IMR-90 (cell line): ENCODE results near the gene ROCK2. TPM values are rescaled to one million over a fixed set of nuclear protein-coding genes. Genes with fewer than 3 reads are reported as not detected.

Source experiments
- ATAC-seq: fragments of 200-7000 bp; cut with Tn5 transposase; 2 replicates; pipeline ENCODE4 v1.9.1; 2020; ENCODE audit warnings: low read depth, mild to moderate bottlenecking, moderate library complexity
- BruUV-seq: library from RNA; stranded (reverse); fragments of 400-500 nt; replicated peaks from 2 replicates; lab custom pipeline; 2021; lab: Mats Ljungman, UMichigan
- CTCF ChIA-PET: fragments of 300-600 bp; formaldehyde crosslinking; extraction: SDS; loops from one replicate; lab custom pipeline; 2021; ENCODE audit warnings: antibody characterized with exemption; lab: Yijun Ruan, JAX
- POLR2A ChIA-PET: fragments of 300-600 bp; sonication (Branson Sonifier 250); formaldehyde crosslinking; loops from one replicate; lab custom pipeline; 2022; ENCODE audit warnings: antibody characterized with exemption; ENCODE audit not compliant: unreplicated experiment; lab: Charles Lee
- DNase-seq: peaks from one replicate; pipeline ENCODE4 v3.0.0; 2013
- H2AFZ ChIP-seq: replicated peaks from 2 replicates; pipeline ENCODE3; 2013; ENCODE audit warnings: low read length, mild to moderate bottlenecking; ENCODE audit not compliant: poor library complexity
- H2AK5ac ChIP-seq: 2 replicates; pipeline ENCODE4 v1.6.1; 2013; ENCODE audit warnings: low read depth, low read length, inconsistent platforms
- H2AK9ac ChIP-seq: replicated peaks from 2 replicates; pipeline ENCODE3; 2013; ENCODE audit warnings: mild to moderate bottlenecking, low read depth, low read length, moderate library complexity; ENCODE audit not compliant: poor library complexity
- H2BK120ac ChIP-seq: 2 replicates; pipeline ENCODE4 v1.6.1; 2013; ENCODE audit warnings: low read depth, low read length, inconsistent platforms
- H2BK15ac ChIP-seq: 3 replicates; pipeline ENCODE4 v1.6.1; 2013; ENCODE audit warnings: low read depth, low read length, inconsistent platforms
- H2BK20ac ChIP-seq: 2 replicates; pipeline ENCODE4 v1.6.1; 2013; ENCODE audit warnings: low read depth, mild to moderate bottlenecking, inconsistent platforms, low read length, moderate library complexity
- H2BK5ac ChIP-seq: 2 replicates; pipeline ENCODE4 v1.6.1; 2013; ENCODE audit warnings: mild to moderate bottlenecking, low read depth, low read length, inconsistent platforms; ENCODE audit not compliant: poor library complexity, severe bottlenecking
- H3K14ac ChIP-seq: replicated peaks from 2 replicates; pipeline ENCODE4 v1.6.1; 2013; ENCODE audit warnings: low read depth, low read length, inconsistent platforms
- H3K18ac ChIP-seq: 2 replicates; pipeline ENCODE4 v1.6.1; 2013; ENCODE audit warnings: low read depth, low read length, control low read depth
- H3K23ac ChIP-seq: 2 replicates; pipeline ENCODE4 v1.6.1; 2013; ENCODE audit warnings: low read depth, low read length, inconsistent platforms
- H3K27ac ChIP-seq: 2 replicates; pipeline ENCODE4 v1.5.1; 2013; ENCODE audit warnings: mild to moderate bottlenecking, control low read depth, low read length; ENCODE audit not compliant: insufficient read depth
- H3K27me3 ChIP-seq: 2 replicates; pipeline ENCODE4 v1.6.1; 2013; ENCODE audit warnings: low read length; ENCODE audit not compliant: control insufficient read depth, insufficient read depth
- H3K36me3 ChIP-seq: 2 replicates; pipeline ENCODE4 v1.6.1; 2013; ENCODE audit warnings: low read length, mixed read lengths; ENCODE audit not compliant: control insufficient read depth, insufficient read depth
- H3K4ac ChIP-seq: 2 replicates; pipeline ENCODE4 v1.6.1; 2013; ENCODE audit warnings: low read depth, low read length, inconsistent platforms
- H3K4me1 ChIP-seq: 2 replicates; pipeline ENCODE4 v1.6.1; 2013; ENCODE audit warnings: low read length, mixed read lengths; ENCODE audit not compliant: control insufficient read depth, insufficient read depth
- H3K4me2 ChIP-seq: 2 replicates; pipeline ENCODE4 v1.6.1; 2013; ENCODE audit warnings: low read depth, mild to moderate bottlenecking, control low read depth, low read length, moderate library complexity
- H3K4me3 ChIP-seq: 2 replicates; pipeline ENCODE4 v1.5.1; 2013; ENCODE audit warnings: low read depth, mild to moderate bottlenecking, control low read depth, low read length, moderate library complexity; ENCODE audit not compliant: insufficient read depth
- H3K56ac ChIP-seq: 2 replicates; pipeline ENCODE4 v1.6.1; 2013; ENCODE audit warnings: low read length, inconsistent platforms; ENCODE audit not compliant: insufficient read depth; ENCODE audit errors: extremely low read depth
- H3K79me1 ChIP-seq, 2 experiments: 2 replicates each; pipeline ENCODE4 v1.6.1; 2013; ENCODE audit warnings: low read length in 2 of 2, inconsistent platforms in 1 of 2, low read depth in 1 of 2
- H3K9ac ChIP-seq: 2 replicates; pipeline ENCODE4 v1.6.1; 2013; ENCODE audit warnings: low read depth, low read length, control low read depth
- H3K9me1 ChIP-seq: 2 replicates; pipeline ENCODE4 v1.6.1; 2013; ENCODE audit warnings: low read length, inconsistent platforms; ENCODE audit not compliant: insufficient read depth
- H3K9me3 ChIP-seq: 2 replicates; pipeline ENCODE4 v1.6.1; 2013; ENCODE audit warnings: low read length; ENCODE audit not compliant: control insufficient read depth, insufficient read depth
- H4K20me1 ChIP-seq: 2 replicates; pipeline ENCODE4 v1.6.1; 2013; ENCODE audit warnings: low read length, inconsistent platforms; ENCODE audit not compliant: insufficient read depth
- H4K5ac ChIP-seq: 2 replicates; pipeline ENCODE4 v1.6.1; 2013; ENCODE audit warnings: mild to moderate bottlenecking, low read depth, low read length, control low read depth
- H4K8ac ChIP-seq, 2 experiments: 2 replicates each; pipeline ENCODE4 v1.6.1; 2013; ENCODE audit warnings: low read depth in 2 of 2, low read length in 2 of 2, control low read depth in 1 of 2, inconsistent platforms in 1 of 2
- H4K91ac ChIP-seq: 2 replicates; pipeline ENCODE4 v1.6.1; 2013; ENCODE audit warnings: low read depth, low read length, inconsistent platforms; ENCODE audit not compliant: insufficient read depth
- CHD1 ChIP-seq: IDR thresholded peaks from 2 replicates; pipeline ENCODE4 v1.6.1; 2012; ENCODE audit warnings: low read depth, low read length, improper control_type of control experiment
- MAFK ChIP-seq: IDR thresholded peaks from 2 replicates; pipeline ENCODE4 v1.6.1; 2012; ENCODE audit warnings: low read depth, low read length, improper control_type of control experiment
- NFE2L2 ChIP-seq: fragments of 150-350 bp; IDR thresholded peaks from 2 replicates; pipeline ENCODE4 v1.6.1; 2016; ENCODE audit warnings: low read depth, mild to moderate bottlenecking, low read length
- POLR2A ChIP-seq: IDR thresholded peaks from 2 replicates; pipeline ENCODE4 v1.6.1; 2012; ENCODE audit warnings: mild to moderate bottlenecking, low read depth, low read length
- RAD21 ChIP-seq: IDR thresholded peaks from 2 replicates; pipeline ENCODE4 v1.6.1; 2012; ENCODE audit warnings: low read length, improper control_type of control experiment
- RCOR1 ChIP-seq: IDR thresholded peaks from 2 replicates; pipeline ENCODE4 v1.6.1; 2012; ENCODE audit warnings: mild to moderate bottlenecking, low read length, improper control_type of control experiment; ENCODE audit not compliant: insufficient replicate concordance
- SMC3 ChIP-seq: fragments of 150-350 bp; IDR thresholded peaks from 2 replicates; pipeline ENCODE4 v1.6.1; 2016; ENCODE audit warnings: low read depth, mild to moderate bottlenecking, antibody characterized with exemption, low read length, moderate library complexity
- USF2 ChIP-seq: fragments of 150-350 bp; IDR thresholded peaks from 2 replicates; pipeline ENCODE4 v1.6.1; 2017; ENCODE audit warnings: mild to moderate bottlenecking, antibody characterized with exemption, low read length, low read depth
- WGBS, 2 experiments: methylation state at CpG; one replicate each; pipeline versions ENCODE4 v1.1.5 to v1.1.7; 2013; ENCODE audit warnings: missing lambda C conversion rate in 2 of 2; ENCODE audit not compliant: insufficient read length in 1 of 2; ENCODE audit errors: extremely low coverage in 2 of 2; 5-methylcytosine and 5-hydroxymethylcytosine counted together
- dilution Hi-C: fragments of 300-500 bp; cut with HindIII; formaldehyde crosslinking; loops from one replicate; pipeline ENCODE4 v1.14.3; 2018; ENCODE audit warnings: low sequenced_read_pairs; ENCODE audit not compliant: unreplicated experiment
- in situ Hi-C: fragments of 300-500 bp; cut with MboI; formaldehyde crosslinking; loops from 3 replicates; pipeline ENCODE4 v1.14.3; 2019; ENCODE audit warnings: low sequenced_read_pairs, inconsistent platforms, mixed read lengths
- intact Hi-C: fragments of 100-400 bp; cut with micrococcal nuclease; formaldehyde crosslinking; loops from 2 replicates; pipeline ENCODE4 v1.10.0; 2022
- polyA plus RNA-seq, 3 experiments: library from polyadenylated mRNA; depleted of rRNA; stranded (reverse); fragments of >200 nt; gene quantifications; 2 replicates each; pipeline ENCODE4 v1.2.3, GENCODE V29; 2012; ENCODE audit warnings: low replicate concordance in 1 of 3
- total RNA-seq: library from RNA; depleted of rRNA; stranded (reverse); fragments of >200 nt; gene quantifications from 2 replicates; pipeline ENCODE4 v1.2.3, GENCODE V29; 2012

The ROCK2 gene
- total and polyA plus RNA-seq, 2 of the 4 experiments (the other 2 are of a cell fraction) = 9.0 to 28.3 TPM

- ATAC-seq (peak; percentile 0; the same call in 1 of the 2 replicates), DNase-seq (no peak)
- no peaks in the 10 kb centered on the region for H4K20me1 ChIP-seq
- peak overlapping the region; percentile 48 for H4K5ac ChIP-seq
- H2BK15ac ChIP-seq = peak overlapping the region; percentile 70; the same call in 1 of the 3 replicates
- ChIA-PET POLR2A (no interaction called here), CTCF (no interaction called here)
- peaks cover 4% of the 10 kb centered on the region for H3K9me1 ChIP-seq
- WGBS, 2 experiments = 54% methylated on average over 15 of the region's 35 CpGs; no CpG with 5 or more reads in 1 of the 2 experiments
- BruUV-seq = no TSS peak
- H2AK5ac ChIP-seq = peak overlapping the region; percentile 57
- H2AFZ ChIP-seq = peak overlapping the region; percentile 97
- peak overlapping the region; percentile 45 for H3K4me3 ChIP-seq
- peak overlapping the region; percentile 97 for H4K91ac ChIP-seq
- peak overlapping the region; percentile 49 for H2BK20ac ChIP-seq
- peak overlapping the region; percentile 98 for H3K23ac ChIP-seq
- H3K27me3 ChIP-seq = peaks cover 2% of the 10 kb centered on the region; the same call in 1 of the 2 replicates
- H3K14ac ChIP-seq = peak overlapping the region; percentile 99
- peak overlapping the region; percentile 94 for H2AK9ac ChIP-seq
- peak overlapping the region; percentile 80 for H3K4me2 ChIP-seq
- H3K9me3 ChIP-seq = no peaks in the 10 kb centered on the region
- H3K9ac ChIP-seq = peak overlapping the region; percentile 71
- peak overlapping the region; percentile 99 to 100 for H4K8ac ChIP-seq
- peaks cover 0 to 6% of the 10 kb centered on the region in 2 experiments; a peak in 2 of 4 replicates for H3K79me1 ChIP-seq
- TF ChIP-seq SMC3 (no peak), RAD21 (no peak), NFE2L2 (no peak), USF2 (no peak), RCOR1 (no peak), CHD1 (no peak), MAFK (no peak), POLR2A (no peak)
- H3K4ac ChIP-seq = peak overlapping the region; percentile 98
- intact Hi-C loops (no loop called here), dilution Hi-C loops (no loop called here), in situ Hi-C loops (loop anchor here (5.0 kb wide), 1 partner anchor 428 kb away; no protein-coding TSS in a partner anchor)
- H2BK120ac ChIP-seq = peak overlapping the region; percentile 87
- H3K18ac ChIP-seq = peak overlapping the region; percentile 47
- H3K27ac ChIP-seq = peak overlapping the region; percentile 69
- peak overlapping the region; percentile 39 for H2BK5ac ChIP-seq
- H3K36me3 ChIP-seq = no peaks in the 10 kb centered on the region
- peaks cover 5% of the 10 kb centered on the region; the same call in 1 of the 2 replicates for H3K4me1 ChIP-seq
- peak overlapping the region; percentile 90; the same call in 1 of the 2 replicates for H3K56ac ChIP-seq
Observed at GRCh38 chr2:11154016-11154922, 190.2 kb downstream of the ROCK2 start.
